ENCODE results near the gene FIZ1. TPM values are rescaled to one million over a fixed set of nuclear protein-coding genes. Genes with fewer than 3 reads are reported as not detected.

FIZ1 gene
- total RNA-seq, 1 donor from 2014 or later, result 4.8 TPM

DNA sequence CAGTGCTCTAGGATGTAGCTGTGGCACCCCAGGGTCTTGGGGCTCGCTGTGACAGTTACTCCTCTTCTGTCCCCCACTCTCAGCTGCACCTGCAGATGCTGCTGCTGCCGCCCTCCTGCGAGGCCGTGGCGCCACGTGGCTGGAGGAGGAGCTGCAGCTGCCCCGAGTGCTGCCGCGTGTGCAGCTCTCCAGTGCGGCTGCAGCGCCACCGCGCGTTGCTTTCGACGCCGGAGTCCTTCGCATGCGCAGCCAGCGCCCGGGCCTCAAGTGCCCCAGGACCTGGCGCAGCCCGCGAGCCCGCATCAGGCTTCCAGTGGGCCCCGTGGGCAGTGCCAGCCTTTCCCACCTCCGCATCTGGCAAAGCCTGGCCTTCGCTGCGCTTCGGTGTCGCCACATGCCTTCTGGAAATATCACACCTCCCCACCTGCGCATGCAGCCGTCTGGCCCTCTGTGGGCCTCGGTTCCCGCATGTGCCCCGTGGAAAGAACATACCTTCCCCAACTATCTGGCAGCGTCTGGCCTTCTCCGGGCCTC lies 40.8 kb upstream of the FIZ1 start:
- Mint-ChIP-seq H3K4me3 (peak overlapping the region; percentile 92), H3K4me1 (peaks cover 47% of the 10 kb centered on the region), H3K9me3 (no peaks in the 10 kb centered on the region), H3K36me3 (peaks cover 10% of the 10 kb centered on the region), H3K27ac (peak overlapping the region; percentile 94), H3K27me3 (ENCODE audit: insufficient read depth, low read depth) (peaks cover 26% of the 10 kb centered on the region)
- Histone ChIP-seq H3F3A (ENCODE audit: low read depth) (peaks cover 39% of the 10 kb centered on the region), H3K9ac (no peak overlapping the region), H3K36me3 (no peaks in the 10 kb centered on the region), H3K9me3 (ENCODE audit: low read depth) (no peaks in the 10 kb centered on the region), H3K4me2 (peak overlapping the region; percentile 99), H2AFZ (replicated peaks) (peak overlapping the region; percentile 57), H3K27me3 (no peaks in the 10 kb centered on the region), H3K4me3 (peak overlapping the region; percentile 80), H4K20me1 (ENCODE audit: low read depth) (peaks cover 16% of the 10 kb centered on the region), H3K4me1 (peaks cover 26% of the 10 kb centered on the region), H3K27ac (peak overlapping the region; percentile 85), H3K79me2 (ENCODE audit: low read depth) (peaks cover 92% of the 10 kb centered on the region)
- TF ChIP-seq EZH2 (IDR thresholded peaks at IDR 0.05) (no peak), EZH2phosphoT487 (IDR thresholded peaks at IDR 0.05) (no peak)
- TF ChIP-seq, protein P1, sequence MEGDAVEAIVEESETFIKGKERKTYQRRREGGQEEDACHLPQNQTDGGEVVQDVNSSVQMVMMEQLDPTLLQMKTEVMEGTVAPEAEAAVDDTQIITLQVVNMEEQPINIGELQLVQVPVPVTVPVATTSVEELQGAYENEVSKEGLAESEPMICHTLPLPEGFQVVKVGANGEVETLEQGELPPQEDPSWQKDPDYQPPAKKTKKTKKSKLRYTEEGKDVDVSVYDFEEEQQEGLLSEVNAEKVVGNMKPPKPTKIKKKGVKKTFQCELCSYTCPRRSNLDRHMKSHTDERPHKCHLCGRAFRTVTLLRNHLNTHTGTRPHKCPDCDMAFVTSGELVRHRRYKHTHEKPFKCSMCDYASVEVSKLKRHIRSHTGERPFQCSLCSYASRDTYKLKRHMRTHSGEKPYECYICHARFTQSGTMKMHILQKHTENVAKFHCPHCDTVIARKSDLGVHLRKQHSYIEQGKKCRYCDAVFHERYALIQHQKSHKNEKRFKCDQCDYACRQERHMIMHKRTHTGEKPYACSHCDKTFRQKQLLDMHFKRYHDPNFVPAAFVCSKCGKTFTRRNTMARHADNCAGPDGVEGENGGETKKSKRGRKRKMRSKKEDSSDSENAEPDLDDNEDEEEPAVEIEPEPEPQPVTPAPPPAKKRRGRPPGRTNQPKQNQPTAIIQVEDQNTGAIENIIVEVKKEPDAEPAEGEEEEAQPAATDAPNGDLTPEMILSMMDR (IDR thresholded peaks at IDR 0.05), result peak; percentile 22
- peak; percentile 50 for DNase-seq (ENCODE audit: low spot score)

DNA sequence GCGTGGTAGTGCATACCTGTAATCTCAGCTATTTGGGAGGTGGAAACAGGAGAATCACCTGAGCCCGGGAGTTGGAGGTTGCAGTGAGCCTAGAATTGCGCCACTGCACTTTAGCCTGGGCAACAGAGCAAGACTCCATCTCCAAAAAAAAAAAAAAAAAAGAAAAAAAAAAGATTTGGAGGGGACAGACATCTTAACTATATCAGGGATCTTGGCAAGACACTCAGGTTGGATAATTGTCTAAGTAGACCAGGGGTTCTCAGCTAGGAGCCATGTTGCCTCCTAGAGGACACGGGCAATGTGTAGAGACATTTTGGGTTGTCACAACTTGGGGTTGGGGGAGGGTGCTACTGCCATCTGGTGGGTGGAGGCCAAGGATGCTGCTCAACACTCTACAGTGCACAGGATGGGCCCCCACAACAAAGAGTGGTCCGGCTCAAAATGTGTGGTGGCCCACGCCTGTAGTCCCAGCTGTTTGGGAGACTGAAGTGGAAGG lies 39.6 kb upstream of the FIZ1 start:
- no peak overlapping the region for H3K27ac Mint-ChIP-seq
- Histone ChIP-seq H3K4me1 (peaks cover 22% of the 10 kb centered on the region), H2AFZ (replicated peaks) (no peak overlapping the region), H3K79me2 (ENCODE audit: low read depth) (peaks cover 83% of the 10 kb centered on the region), H4K20me1 (ENCODE audit: low read depth) (peaks cover 16% of the 10 kb centered on the region), H3K9ac (no peak overlapping the region), H3K4me3 (no peak overlapping the region), H3K9me3 (ENCODE audit: low read depth) (no peaks in the 10 kb centered on the region), H3F3A (ENCODE audit: low read depth) (peaks cover 40% of the 10 kb centered on the region), H3K4me2 (no peak overlapping the region), H3K27ac (no peak overlapping the region), H3K27me3 (no peaks in the 10 kb centered on the region), H3K36me3 (no peaks in the 10 kb centered on the region)
- TF ChIP-seq EZH2phosphoT487 (IDR thresholded peaks at IDR 0.05) (no peak), EZH2 (IDR thresholded peaks at IDR 0.05) (no peak)
- TF ChIP-seq, protein P1 (IDR thresholded peaks at IDR 0.05), result peak; percentile 55
- H3K27me3 Mint-ChIP-seq (ENCODE audit: insufficient read depth, low read depth), result peaks cover 30% of the 10 kb centered on the region
- H3K4me1 Mint-ChIP-seq, result peaks cover 48% of the 10 kb centered on the region
- no peaks in the 10 kb centered on the region for H3K9me3 Mint-ChIP-seq
- H3K36me3 Mint-ChIP-seq, result peaks cover 10% of the 10 kb centered on the region
- DNase-seq (ENCODE audit: low spot score), result peak; percentile 52
- H3K4me3 Mint-ChIP-seq, result peak overlapping the region; percentile 79

DNA sequence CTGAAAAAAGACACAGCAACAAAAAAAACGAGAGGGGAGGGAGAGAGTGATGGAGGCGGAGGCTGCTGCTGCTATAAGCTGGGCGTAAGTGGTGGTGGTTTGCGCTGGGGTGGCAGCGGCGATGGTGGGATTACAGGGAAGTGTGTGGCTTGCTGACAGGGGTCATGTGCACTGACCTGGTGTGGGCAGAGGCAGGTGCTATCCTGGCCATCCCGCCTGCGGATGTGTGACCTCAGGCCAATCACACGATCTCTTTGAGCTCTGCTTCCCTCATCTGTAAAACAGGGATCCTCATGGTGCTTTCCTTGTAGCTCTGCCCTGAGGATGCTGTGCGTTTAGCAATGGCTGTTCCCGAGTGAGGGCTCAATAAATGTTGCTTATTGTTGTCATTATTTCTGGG lies 38.2 kb upstream of the FIZ1 start:
- H3K27ac Mint-ChIP-seq, result no peak overlapping the region
- Histone ChIP-seq H4K20me1 (ENCODE audit: low read depth) (peaks cover 16% of the 10 kb centered on the region), H3K27me3 (no peaks in the 10 kb centered on the region), H3F3A (ENCODE audit: low read depth) (peaks cover 49% of the 10 kb centered on the region), H2AFZ (replicated peaks) (no peak overlapping the region), H3K9me3 (ENCODE audit: low read depth) (no peaks in the 10 kb centered on the region), H3K4me3 (no peak overlapping the region), H3K79me2 (ENCODE audit: low read depth) (peaks cover 69% of the 10 kb centered on the region), H3K27ac (no peak overlapping the region), H3K4me2 (no peak overlapping the region), H3K9ac (no peak overlapping the region), H3K36me3 (no peaks in the 10 kb centered on the region), H3K4me1 (peaks cover 16% of the 10 kb centered on the region)
- peaks cover 7% of the 10 kb centered on the region for H3K36me3 Mint-ChIP-seq
- no peak for DNase-seq (ENCODE audit: low spot score)
- no peak for TF ChIP-seq EZH2phosphoT487 (IDR thresholded peaks at IDR 0.05)
- TF ChIP-seq EZH2 (IDR thresholded peaks at IDR 0.05), result no peak
- TF ChIP-seq, protein P1 (IDR thresholded peaks at IDR 0.05), result no peak
- H3K9me3 Mint-ChIP-seq, result no peaks in the 10 kb centered on the region
- H3K4me3 Mint-ChIP-seq, result peak overlapping the region; percentile 77
- H3K4me1 Mint-ChIP-seq, result peaks cover 40% of the 10 kb centered on the region
- H3K27me3 Mint-ChIP-seq (ENCODE audit: insufficient read depth, low read depth), result peaks cover 24% of the 10 kb centered on the region

Measured in neural progenitor cell (in vitro differentiated cells).